NCI-H2107 (cell line): ENCODE data around the gene UNC13A.

Source experiments
- DNase-seq: peaks from one replicate; lab custom pipeline; 2025; lab: John Stamatoyannopoulos, UW

Gene UNC13A

DNA sequence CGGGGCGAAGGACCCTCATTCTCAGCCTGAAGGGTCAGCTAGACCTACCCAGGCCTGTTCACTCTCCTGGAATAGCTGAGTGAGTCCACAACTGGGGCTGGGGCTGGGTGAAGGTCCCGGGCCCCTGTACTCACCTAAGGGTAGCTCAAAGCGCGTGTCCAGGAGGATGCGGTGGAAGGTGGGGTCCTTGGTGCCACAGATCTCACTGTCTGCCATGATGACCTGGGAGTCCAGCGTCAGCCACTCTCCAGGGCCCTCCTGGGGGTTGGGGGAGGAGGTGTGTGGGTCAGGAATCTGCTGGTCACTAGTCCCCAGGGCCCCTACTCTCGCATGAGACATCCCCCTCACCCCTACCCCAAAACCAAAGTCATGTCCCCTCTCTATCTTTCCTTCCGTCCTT lies 18.7 kb downstream of the UNC13A start:
- DNase-seq: no peak

- no peak for DNase-seq
Observed at GRCh38 chr19:17665058-17665457, 23.1 kb downstream of the UNC13A start.

GRCh38 chr19:17659996-17660395 lies 28.2 kb downstream of the UNC13A start:
- DNase-seq: no peak

- DNase-seq: no peak
Observed at GRCh38 chr19:17658666-17659065, 29.5 kb downstream of the UNC13A start.

- DNase-seq: no peak
Observed at GRCh38 chr19:17658240-17658639, 29.9 kb downstream of the UNC13A start.

DNA sequence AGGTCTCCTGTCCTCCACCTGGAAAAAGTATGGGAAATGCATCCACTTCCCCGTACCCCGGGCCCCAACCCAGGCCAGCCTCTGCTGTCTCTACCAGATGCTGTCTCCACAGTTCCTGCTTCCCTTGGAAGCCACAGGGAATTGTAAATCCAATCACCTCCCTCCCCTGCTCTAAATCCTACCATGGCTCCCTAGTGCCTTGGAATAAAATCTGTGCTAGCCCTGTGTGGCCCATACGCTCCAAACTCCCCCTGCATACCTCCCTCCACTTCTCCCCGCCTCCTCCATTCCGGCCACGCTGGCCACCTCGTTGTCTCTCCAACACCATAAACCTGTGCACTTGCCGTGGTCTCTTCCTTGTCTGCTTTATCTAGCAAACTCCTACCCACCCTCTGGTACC lies 31.2 kb downstream of the UNC13A start:
- no peak for DNase-seq

- DNase-seq: no peak
Observed at GRCh38 chr19:17655751-17656472, 32.2 kb downstream of the UNC13A start.

DNA sequence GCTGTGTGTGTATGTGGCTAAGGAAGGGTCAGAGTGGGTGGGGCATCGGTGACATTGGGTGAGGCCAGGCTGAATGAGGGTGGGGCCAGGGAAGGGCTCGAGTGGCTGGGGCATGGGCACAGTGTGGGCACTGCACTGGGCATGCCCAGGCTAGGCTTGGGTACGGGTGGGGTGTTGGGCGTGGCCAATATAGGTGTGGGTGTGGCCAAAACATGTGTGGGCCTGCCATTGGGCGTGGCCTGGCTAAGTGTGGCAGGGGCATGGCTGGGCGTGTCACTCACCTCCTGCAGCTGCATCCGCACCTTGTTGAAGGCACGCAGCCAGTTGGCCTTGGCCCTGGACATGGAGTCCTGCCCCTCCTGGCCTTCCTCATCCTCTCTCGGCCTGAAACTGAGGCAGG lies 33.2 kb downstream of the UNC13A start:
- DNase-seq: no peak

DNA sequence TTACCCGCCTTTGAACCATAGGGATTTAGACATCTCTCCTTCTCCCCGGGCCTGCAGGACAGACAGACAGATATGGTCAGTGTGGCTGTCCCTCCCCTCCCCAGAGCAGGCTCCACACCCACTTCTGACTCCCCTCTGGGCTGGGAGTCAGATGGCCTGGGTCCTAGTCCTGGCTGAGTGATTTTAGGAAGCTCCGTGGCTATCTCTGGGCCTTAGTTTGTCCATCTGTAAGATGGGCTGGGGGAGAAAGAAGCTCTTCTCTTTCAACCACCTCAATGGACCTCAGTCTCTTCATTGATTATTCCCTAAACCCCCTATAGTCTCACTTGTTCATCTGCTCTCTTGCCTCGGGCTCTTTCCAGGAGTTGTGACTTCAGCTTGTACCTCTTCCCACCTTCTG lies 35.5 kb downstream of the UNC13A start:
- DNase-seq: no peak

DNA sequence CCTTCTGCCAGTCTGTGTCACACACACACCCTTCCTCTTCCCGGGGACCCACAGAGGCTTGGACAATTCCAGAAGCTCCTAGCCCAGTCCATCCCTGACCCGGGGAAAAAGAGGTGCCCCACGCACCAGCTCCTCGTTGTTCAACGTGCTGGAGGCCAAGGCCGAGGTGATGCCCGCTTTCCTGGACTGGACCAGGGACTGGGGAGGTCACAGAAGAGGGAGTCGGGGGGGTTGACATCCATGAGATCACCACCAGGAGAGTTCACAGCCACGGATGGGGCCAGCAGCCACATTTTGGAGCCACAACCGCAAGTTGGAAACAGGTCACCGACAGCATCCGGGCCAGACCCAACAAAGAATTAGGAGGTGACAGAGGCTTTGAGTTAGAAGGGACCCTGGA lies 39.4 kb downstream of the UNC13A start:
- DNase-seq: no peak

DNA sequence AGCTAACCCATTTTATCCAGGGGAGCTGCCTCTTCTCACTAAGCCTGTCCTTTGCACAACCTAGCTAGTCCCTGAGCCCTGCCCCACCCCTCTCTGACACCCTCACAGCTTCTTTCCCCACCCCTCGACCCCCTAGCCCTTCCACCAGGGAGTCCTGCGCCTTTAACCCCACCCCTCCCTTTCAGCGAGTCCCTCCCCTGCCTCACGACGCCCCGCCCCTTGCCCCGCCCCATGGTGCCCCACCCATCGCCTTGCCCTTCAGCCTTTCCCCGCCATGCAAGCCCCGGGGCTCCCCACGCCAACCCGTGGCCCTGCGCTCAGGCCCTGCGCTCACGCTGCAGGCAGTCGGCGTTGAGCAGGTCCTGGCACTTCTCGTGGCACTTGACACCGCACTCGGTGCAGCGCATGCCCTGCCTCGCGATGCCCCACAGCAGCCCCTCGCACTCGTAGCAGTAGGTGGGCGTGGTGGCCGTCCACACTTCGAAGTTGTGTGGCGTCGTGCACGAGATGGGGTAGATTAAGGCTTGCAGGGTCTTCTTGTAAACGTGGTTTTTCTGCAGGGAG lies 40.0 kb downstream of the UNC13A start:
- no peak for DNase-seq

- no peak for DNase-seq
Observed at GRCh38 chr19:17647071-17648020, 40.8 kb downstream of the UNC13A start.

- DNase-seq: no peak
Observed at GRCh38 chr19:17646441-17646840, 41.7 kb downstream of the UNC13A start.

DNA sequence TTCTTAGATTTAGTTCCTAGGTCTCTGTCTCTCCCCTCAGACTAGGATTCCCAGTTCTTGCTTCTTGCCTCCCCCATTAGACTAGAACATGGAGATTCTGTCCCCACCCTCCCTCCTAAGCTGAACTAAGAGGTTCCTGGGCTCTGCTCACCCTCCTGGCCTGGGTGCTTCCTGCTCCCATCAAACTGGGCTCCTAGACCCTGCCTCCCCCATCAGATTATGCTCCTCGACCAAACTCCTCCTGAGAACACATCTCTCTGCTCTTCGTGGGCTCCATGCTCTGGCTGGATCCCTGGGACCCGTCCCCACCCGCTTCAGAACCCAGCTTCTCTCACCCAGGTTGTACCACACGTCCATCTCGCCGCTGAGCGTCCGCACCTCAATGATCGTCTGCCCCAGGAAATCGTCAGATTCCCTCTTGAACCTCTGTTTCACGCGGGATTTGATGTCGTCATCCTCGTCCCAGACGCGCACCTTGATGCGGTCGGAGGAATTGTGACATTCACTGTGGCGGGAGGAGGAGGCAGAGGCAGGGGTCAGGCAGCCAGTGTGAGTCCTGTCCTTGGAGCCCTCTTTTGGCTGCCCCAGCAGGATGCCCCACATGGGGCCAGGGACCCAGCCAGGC lies 42.7 kb downstream of the UNC13A start:
- DNase-seq: no peak

GRCh38 chr19:17642656-17643055 lies 45.5 kb downstream of the UNC13A start:
- DNase-seq: no peak

DNA sequence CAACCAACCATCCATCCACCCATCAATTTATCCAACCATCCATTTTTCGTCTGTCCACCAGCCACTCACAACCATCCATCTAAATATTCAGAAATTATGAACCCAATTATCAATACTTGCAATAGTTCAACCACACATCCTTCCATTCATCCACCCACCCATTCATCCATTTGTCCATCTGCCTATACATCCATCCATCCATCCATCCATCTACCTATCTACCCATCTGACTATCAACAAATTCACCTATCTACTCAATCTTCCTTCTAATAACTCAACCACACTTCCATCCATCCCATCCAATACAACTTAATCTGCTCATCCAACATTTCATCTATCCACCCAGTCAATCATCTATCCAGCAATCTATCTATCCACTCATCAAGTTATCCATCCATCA lies 46.3 kb downstream of the UNC13A start:
- no peak for DNase-seq

GRCh38 chr19:17641181-17641580 lies 47.0 kb downstream of the UNC13A start:
- no peak for DNase-seq

GRCh38 chr19:17633700-17634099 lies 54.5 kb downstream of the UNC13A start:
- DNase-seq: no peak

- DNase-seq: no peak
Observed at GRCh38 chr19:17632577-17632976, 55.6 kb downstream of the UNC13A start.

GRCh38 chr19:17629760-17630159 lies 58.4 kb downstream of the UNC13A start:
- no peak for DNase-seq

- DNase-seq: no peak
Observed at GRCh38 chr19:17627921-17628320, 60.2 kb downstream of the UNC13A start.

GRCh38 chr19:17627161-17627560 lies 61.0 kb downstream of the UNC13A start:
- no peak for DNase-seq
